ENCODE results near the gene MAVS.
"Not testable (repeated sequence)": the region's sequence is repeated elsewhere in the genome, so short reads cannot be mapped to it uniquely, and the experiment has no call there.

MAVS gene

DNA sequence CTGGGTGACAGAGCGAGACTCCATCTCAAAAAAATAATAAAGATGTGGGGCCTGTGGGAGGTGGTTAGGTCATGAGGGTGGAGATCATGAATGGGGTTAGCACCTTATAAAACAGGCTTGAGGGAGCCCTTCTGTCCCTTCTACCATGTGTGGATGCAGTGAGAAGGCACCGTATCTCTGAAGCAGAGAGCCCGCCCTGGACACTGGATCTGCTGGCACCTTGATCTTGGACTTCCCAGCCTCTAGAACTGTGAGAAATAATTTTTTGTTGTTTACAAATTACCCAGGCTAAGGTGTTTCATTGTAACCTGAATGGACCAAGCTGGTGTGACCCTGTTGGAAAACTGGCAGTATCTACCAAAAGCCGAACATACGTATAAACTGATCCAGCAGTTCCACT is 26.9 kb downstream of the MAVS start:
- 95% methylated on average over 5 of the region's 5 CpGs for WGBS
- Histone ChIP-seq H3K9ac (ENCODE audit: low read depth, low read length) (no peak overlapping the region), H3K4me1 (ENCODE audit: insufficient read depth, low read length) (no peaks in the 10 kb centered on the region), H3K36me3 (ENCODE audit: insufficient read depth, low read length) (peaks cover 15% of the 10 kb centered on the region), H3K27ac (ENCODE audit: low read depth, low read length) (no peak overlapping the region), H3K4me3 (ENCODE audit: low read length) (no peak overlapping the region), H3K9me3 (ENCODE audit: insufficient read depth, low read depth, low read length) (no peaks in the 10 kb centered on the region), H3K27me3 (ENCODE audit: insufficient read depth, low read length) (no peaks in the 10 kb centered on the region)

GRCh38 chr20:3874194-3874844 is 27.7 kb downstream of the MAVS start:
- Histone ChIP-seq H3K27ac (ENCODE audit: low read depth, low read length) (no peak overlapping the region), H3K36me3 (ENCODE audit: insufficient read depth, low read length) (peaks cover 15% of the 10 kb centered on the region), H3K4me3 (ENCODE audit: low read length) (no peak overlapping the region), H3K4me1 (ENCODE audit: insufficient read depth, low read length) (no peaks in the 10 kb centered on the region), H3K9ac (ENCODE audit: low read depth, low read length) (no peak overlapping the region), H3K9me3 (ENCODE audit: insufficient read depth, low read depth, low read length) (no peaks in the 10 kb centered on the region), H3K27me3 (ENCODE audit: insufficient read depth, low read length) (no peaks in the 10 kb centered on the region)
- WGBS = 70% methylated on average over 3 of the region's 3 CpGs

GRCh38 chr20:3875378-3875974 is 28.8 kb downstream of the MAVS start:
- H3K9ac ChIP-seq (ENCODE audit: low read depth, low read length) = no peak overlapping the region

DNA sequence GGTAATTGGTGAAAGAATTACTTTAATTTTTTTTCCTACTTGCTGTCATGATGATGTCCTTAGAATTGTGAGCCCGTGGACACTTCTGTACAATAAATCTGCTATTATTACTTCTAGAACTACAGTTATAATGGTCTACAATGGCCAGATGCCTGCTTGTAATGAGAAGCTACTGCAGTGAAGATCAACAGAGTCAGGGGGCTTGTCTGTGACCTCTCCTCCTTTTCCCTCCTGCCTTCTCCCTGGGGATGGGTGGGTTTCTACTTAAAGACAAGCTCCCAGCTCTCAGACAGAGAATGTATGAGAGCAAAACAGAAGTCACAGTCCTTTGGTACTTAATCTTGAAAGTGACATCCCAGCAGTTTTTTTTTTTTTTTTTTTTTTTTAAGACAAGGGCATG is 29.4 kb downstream of the MAVS start:
- no peaks in the 10 kb centered on the region for H3K27me3 ChIP-seq (ENCODE audit: insufficient read depth, low read length)
- H3K4me3 ChIP-seq (ENCODE audit: low read length) = no peak overlapping the region
- H3K9me3 ChIP-seq (ENCODE audit: insufficient read depth, low read depth, low read length) = no peaks in the 10 kb centered on the region
- H3K4me1 ChIP-seq (ENCODE audit: insufficient read depth, low read length) = no peaks in the 10 kb centered on the region
- WGBS = no CpG with 5 or more reads among the region's 1 CpG
- H3K27ac ChIP-seq (ENCODE audit: low read depth, low read length) = no peak overlapping the region
- peaks cover 15% of the 10 kb centered on the region for H3K36me3 ChIP-seq (ENCODE audit: insufficient read depth, low read length)
- H3K9ac ChIP-seq (ENCODE audit: low read depth, low read length) = no peak overlapping the region

More at GRCh38 chr20:3875378-3875974, 28.8 kb downstream of the MAVS start:
- no peaks in the 10 kb centered on the region for H3K27me3 ChIP-seq (ENCODE audit: insufficient read depth, low read length)
- 87% methylated on average over 8 of the region's 9 CpGs for WGBS
- peaks cover 15% of the 10 kb centered on the region for H3K36me3 ChIP-seq (ENCODE audit: insufficient read depth, low read length)
- no peaks in the 10 kb centered on the region for H3K4me1 ChIP-seq (ENCODE audit: insufficient read depth, low read length)
- H3K9me3 ChIP-seq (ENCODE audit: insufficient read depth, low read depth, low read length) = no peaks in the 10 kb centered on the region
- no peak overlapping the region for H3K4me3 ChIP-seq (ENCODE audit: low read length)
- no peak overlapping the region for H3K27ac ChIP-seq (ENCODE audit: low read depth, low read length)

DNA sequence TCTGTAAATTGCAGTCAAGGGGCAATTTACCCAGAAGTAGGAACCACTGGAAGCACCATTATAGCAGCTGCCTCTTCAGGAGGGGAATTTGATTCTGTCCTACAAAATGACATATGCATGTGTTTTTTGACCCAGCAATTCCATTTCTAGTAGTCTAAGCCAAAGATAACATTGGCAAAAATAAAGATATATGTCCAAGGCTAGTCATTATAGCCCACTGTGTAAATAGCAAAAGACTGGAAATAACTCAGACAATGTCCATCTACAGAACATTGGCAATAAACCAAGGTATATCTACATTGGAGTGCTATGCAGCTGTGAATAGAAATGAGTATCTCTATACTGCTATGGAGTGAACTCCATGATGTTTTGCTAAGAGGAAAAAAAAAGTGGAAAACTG is 30.0 kb downstream of the MAVS start:
- Histone ChIP-seq H3K27me3 (ENCODE audit: insufficient read depth, low read length) (no peaks in the 10 kb centered on the region), H3K4me3 (ENCODE audit: low read length) (no peak overlapping the region), H3K9ac (ENCODE audit: low read depth, low read length) (no peak overlapping the region), H3K27ac (ENCODE audit: low read depth, low read length) (no peak overlapping the region), H3K9me3 (ENCODE audit: insufficient read depth, low read depth, low read length) (no peaks in the 10 kb centered on the region), H3K36me3 (ENCODE audit: insufficient read depth, low read length) (peaks cover 10% of the 10 kb centered on the region), H3K4me1 (ENCODE audit: insufficient read depth, low read length) (no peaks in the 10 kb centered on the region)

- H3K27ac ChIP-seq (ENCODE audit: low read depth, low read length); H3K27me3 ChIP-seq (ENCODE audit: insufficient read depth, low read length); H3K4me3 ChIP-seq (ENCODE audit: low read length); H3K4me1 ChIP-seq (ENCODE audit: insufficient read depth, low read length); H3K36me3 ChIP-seq (ENCODE audit: insufficient read depth, low read length); H3K9me3 ChIP-seq (ENCODE audit: insufficient read depth, low read depth, low read length); H3K9ac ChIP-seq (ENCODE audit: low read depth, low read length): not testable (repeated sequence)
- WGBS = 88% methylated on average over 4 of the region's 4 CpGs
Measured at GRCh38 chr20:3878921-3879274, 32.3 kb downstream of the MAVS start.

DNA sequence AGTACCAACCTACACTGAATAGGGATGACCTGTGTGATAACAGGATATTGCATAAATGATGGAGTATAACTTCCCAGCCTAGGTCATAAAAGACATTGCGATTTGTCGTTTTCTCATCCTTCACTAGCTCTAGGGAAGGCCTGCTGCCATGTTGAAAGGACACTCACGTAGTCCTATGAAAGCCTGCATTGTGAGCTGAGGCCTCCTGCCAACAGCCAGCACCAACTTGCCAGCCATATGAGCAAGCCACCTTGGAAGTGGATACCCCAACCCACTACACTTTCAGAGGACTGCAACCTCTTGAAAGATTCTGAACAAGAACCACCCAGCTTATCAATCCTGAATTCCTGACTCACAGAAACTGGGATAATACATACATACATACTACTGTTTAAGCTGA is 39.1 kb downstream of the MAVS start:
- H3K4me3 ChIP-seq (ENCODE audit: low read length) = no peak overlapping the region
- WGBS = 98% methylated on average over 3 of the region's 3 CpGs
- H3K27ac ChIP-seq (ENCODE audit: low read depth, low read length) = no peak overlapping the region
- no peaks in the 10 kb centered on the region for H3K27me3 ChIP-seq (ENCODE audit: insufficient read depth, low read length)
- H3K36me3 ChIP-seq (ENCODE audit: insufficient read depth, low read length) = no peaks in the 10 kb centered on the region
- no peaks in the 10 kb centered on the region for H3K9me3 ChIP-seq (ENCODE audit: insufficient read depth, low read depth, low read length)
- H3K4me1 ChIP-seq (ENCODE audit: insufficient read depth, low read length) = peaks cover 7% of the 10 kb centered on the region; the same call in 1 of the 2 replicates
- H3K9ac ChIP-seq (ENCODE audit: low read depth, low read length) = no peak overlapping the region

DNA sequence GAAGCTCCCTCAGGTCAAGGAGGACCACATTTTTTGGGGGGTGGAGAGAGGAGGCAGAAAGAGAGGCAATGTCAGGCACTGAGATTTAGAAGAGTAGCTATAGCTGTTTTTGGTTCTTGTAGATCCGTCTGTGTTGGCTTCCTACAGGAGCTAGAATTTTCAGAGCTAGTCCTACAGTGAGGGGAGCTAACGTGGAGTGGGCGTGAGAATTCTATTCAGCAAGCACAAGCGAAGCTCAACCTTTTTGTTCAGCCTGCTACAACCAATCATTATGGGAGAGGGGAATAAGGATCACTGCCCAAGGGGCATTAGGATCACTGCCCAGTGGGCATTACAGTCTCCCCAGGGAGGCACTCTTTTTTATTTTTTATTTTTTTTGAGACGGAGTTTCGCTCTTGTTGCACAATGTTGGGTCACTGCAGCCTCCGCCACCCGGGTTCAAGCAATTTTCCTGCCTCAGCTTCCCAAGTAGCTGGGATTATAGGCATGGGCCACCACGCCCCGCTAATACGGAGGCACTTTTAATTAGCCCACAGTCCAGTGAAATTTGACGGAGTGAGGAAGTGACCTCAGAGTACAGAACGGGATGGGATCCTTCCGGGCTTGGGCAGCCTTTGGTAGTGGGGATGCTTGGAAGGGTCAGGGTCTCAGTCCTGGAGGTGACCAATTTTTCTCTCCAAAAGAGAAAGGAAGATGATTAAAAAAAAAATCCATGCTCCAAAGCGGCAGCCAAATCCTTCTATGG is 41.4 kb downstream of the MAVS start:
- 32% methylated on average over 15 of the region's 15 CpGs for WGBS
- Histone ChIP-seq H3K36me3 (ENCODE audit: insufficient read depth, low read length) (peaks cover 17% of the 10 kb centered on the region), H3K27ac (ENCODE audit: low read depth, low read length) (peak overlapping the region; percentile 97; the same call in 1 of the 2 replicates), H3K4me3 (ENCODE audit: low read length) (peak overlapping the region; percentile 85), H3K4me1 (ENCODE audit: insufficient read depth, low read length) (peaks cover 20% of the 10 kb centered on the region), H3K27me3 (ENCODE audit: insufficient read depth, low read length) (no peaks in the 10 kb centered on the region), H3K9ac (ENCODE audit: low read depth, low read length) (peak overlapping the region; percentile 94), H3K9me3 (ENCODE audit: insufficient read depth, low read depth, low read length) (no peaks in the 10 kb centered on the region)

DNA sequence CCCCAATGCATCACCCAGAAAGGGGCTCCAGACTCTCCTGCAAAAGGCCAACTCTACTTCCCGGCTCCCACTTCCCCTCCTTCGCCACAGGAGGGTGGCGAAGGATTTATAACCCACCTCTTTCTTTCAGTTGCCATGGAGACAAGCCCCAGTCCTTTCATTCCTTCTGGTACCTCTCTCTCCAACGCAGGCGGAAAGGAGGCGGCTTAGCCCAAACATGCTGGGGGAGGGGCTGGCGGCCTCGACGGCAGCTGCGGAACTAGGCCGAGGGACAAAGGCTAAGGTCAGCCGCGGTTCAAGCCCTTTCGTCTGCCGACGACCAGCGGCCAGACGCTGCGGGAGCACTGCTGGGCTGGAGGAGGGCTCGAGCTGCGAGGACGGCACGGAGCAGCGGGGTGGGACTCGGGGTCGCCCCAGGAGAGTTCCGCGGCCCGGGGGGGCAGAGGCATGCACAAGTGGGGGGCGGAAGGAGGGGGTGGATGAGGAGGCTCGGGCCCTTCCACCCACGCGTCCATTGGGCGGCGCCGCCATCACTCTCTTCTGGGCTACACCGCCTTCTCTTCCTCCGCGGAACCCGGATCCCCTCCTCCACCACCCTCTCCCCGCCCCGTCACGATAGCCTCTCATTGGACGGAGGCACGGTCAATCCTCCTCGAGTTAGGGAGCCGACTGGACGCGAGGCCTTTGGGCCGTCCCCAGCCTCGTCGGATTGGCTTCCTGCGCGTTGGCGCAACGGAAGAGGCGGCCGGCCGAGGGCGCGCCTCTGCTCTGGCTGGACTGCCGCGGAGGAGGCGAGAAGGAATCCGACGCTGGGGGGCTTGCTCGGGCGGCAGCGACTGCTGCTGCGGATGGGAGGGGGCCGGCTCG is 42.2 kb downstream of the MAVS start, which contains the start of gene PANK2:
Gene PANK2 (plus strand): TSS at position 766 of the 867 bp plus-strand sequence.
- Histone ChIP-seq H3K9ac (ENCODE audit: low read depth, low read length) (peak within 1 kb of the TSS; percentile 94), H3K4me3 (ENCODE audit: low read length) (peak within 1 kb of the TSS; percentile 85), H3K27me3 (ENCODE audit: insufficient read depth, low read length) (no peaks in the 10 kb centered on the region), H3K27ac (ENCODE audit: low read depth, low read length) (peak within 1 kb of the TSS; percentile 97), H3K36me3 (ENCODE audit: insufficient read depth, low read length) (peaks cover 18% of the 10 kb centered on the region), H3K4me1 (ENCODE audit: insufficient read depth, low read length) (peaks cover 25% of the 10 kb centered on the region), H3K9me3 (ENCODE audit: insufficient read depth, low read depth, low read length) (no peaks in the 10 kb centered on the region)
- under 1% methylated on average over 71 of the region's 72 CpGs for WGBS

- Histone ChIP-seq H3K27ac (ENCODE audit: low read depth, low read length) (peak overlapping the region; percentile 97), H3K4me3 (ENCODE audit: low read length) (peak overlapping the region; percentile 85), H3K9ac (ENCODE audit: low read depth, low read length) (peak overlapping the region; percentile 94), H3K4me1 (ENCODE audit: insufficient read depth, low read length) (peaks cover 25% of the 10 kb centered on the region), H3K9me3 (ENCODE audit: insufficient read depth, low read depth, low read length) (no peaks in the 10 kb centered on the region), H3K36me3 (ENCODE audit: insufficient read depth, low read length) (peaks cover 20% of the 10 kb centered on the region), H3K27me3 (ENCODE audit: insufficient read depth, low read length) (no peaks in the 10 kb centered on the region)
- WGBS = under 1% methylated on average over 68 of the region's 68 CpGs
Measured at GRCh38 chr20:3889489-3890397, 43.1 kb downstream of the MAVS start.

All from HUES64 (cell line).